ENCODE data around the gene CAMK2G.
"Not testable (repeated sequence)": the region's sequence is repeated elsewhere in the genome, so short reads cannot be mapped to it uniquely, and the experiment has no call there.

The CAMK2G gene

GRCh38 chr10:73909540-73910115, 35.3 kb upstream of the CAMK2G start:
- H3K4me3 ChIP-seq (ENCODE audit: low read length): no peak overlapping the region
- TF ChIP-seq ZNF274 (IDR thresholded peaks at IDR 0.05; ENCODE audit: low read depth, low read length): no peak

GRCh38 chr10:73908853-73909539, 34.6 kb upstream of the CAMK2G start:
- no peak overlapping the region for H3K4me3 ChIP-seq (ENCODE audit: low read length)
- TF ChIP-seq ZNF274 (IDR thresholded peaks at IDR 0.05; ENCODE audit: low read depth, low read length): no peak

GRCh38 chr10:73907841-73908517, 33.6 kb upstream of the CAMK2G start:
- no peak overlapping the region for H3K4me3 ChIP-seq (ENCODE audit: low read length)
- no peak for TF ChIP-seq ZNF274 (IDR thresholded peaks at IDR 0.05; ENCODE audit: low read depth, low read length)

- H3K4me3 ChIP-seq (ENCODE audit: low read length): no peak overlapping the region
Observed at GRCh38 chr10:73906524-73907447, 32.4 kb upstream of the CAMK2G start.

GRCh38 chr10:73905256-73906020, 31.1 kb upstream of the CAMK2G start:
- H3K4me3 ChIP-seq (ENCODE audit: low read length): no peak overlapping the region
- TF ChIP-seq ZNF274 (IDR thresholded peaks at IDR 0.05; ENCODE audit: low read depth, low read length): no peak

More at GRCh38 chr10:73906524-73907447, 32.4 kb upstream of the CAMK2G start:
- no peak for TF ChIP-seq ZNF274 (IDR thresholded peaks at IDR 0.05; ENCODE audit: low read depth, low read length)

- H3K4me3 ChIP-seq (ENCODE audit: low read length): no peak overlapping the region
- no peak for TF ChIP-seq ZNF274 (IDR thresholded peaks at IDR 0.05; ENCODE audit: low read depth, low read length)
Observed at GRCh38 chr10:73902351-73902750, 28.0 kb upstream of the CAMK2G start.

- no peak overlapping the region for H3K4me3 ChIP-seq (ENCODE audit: low read length)
- no peak for TF ChIP-seq ZNF274 (IDR thresholded peaks at IDR 0.05; ENCODE audit: low read depth, low read length)
Observed at GRCh38 chr10:73901261-73901660, 26.9 kb upstream of the CAMK2G start.

- TF ChIP-seq ZNF274 (IDR thresholded peaks at IDR 0.05; ENCODE audit: low read depth, low read length): no peak
- no peak overlapping the region for H3K4me3 ChIP-seq (ENCODE audit: low read length)
Observed at GRCh38 chr10:73900064-73900463, 25.7 kb upstream of the CAMK2G start.

- TF ChIP-seq ZNF274 (IDR thresholded peaks at IDR 0.05; ENCODE audit: low read depth, low read length): no peak
- H3K4me3 ChIP-seq (ENCODE audit: low read length): no peak overlapping the region
Observed at GRCh38 chr10:73899423-73899822, 25.1 kb upstream of the CAMK2G start.

GRCh38 chr10:73898730-73899410, 24.5 kb upstream of the CAMK2G start:
- no peak for TF ChIP-seq ZNF274 (IDR thresholded peaks at IDR 0.05; ENCODE audit: low read depth, low read length)
- H3K4me3 ChIP-seq (ENCODE audit: low read length): no peak overlapping the region

GRCh38 chr10:73897693-73898092, 23.3 kb upstream of the CAMK2G start:
- TF ChIP-seq ZNF274 (IDR thresholded peaks at IDR 0.05; ENCODE audit: low read depth, low read length): no peak
- H3K4me3 ChIP-seq (ENCODE audit: low read length): no peak overlapping the region

- not testable (repeated sequence) for H3K4me3 ChIP-seq (ENCODE audit: low read length)
Observed at GRCh38 chr10:73895381-73895780, 21.0 kb upstream of the CAMK2G start.
